GM19324 (cell line): ENCODE data around the gene STARD13.

Experiments used
- ATAC-seq: cut with Tn5 transposase; IDR thresholded peaks from one replicate; pipeline ENCODE4 v1.9.1; 2021; ENCODE audit warnings: mild to moderate bottlenecking, moderate library complexity; ENCODE audit not compliant: unreplicated experiment, low FRiP score

The STARD13 gene, protein sequence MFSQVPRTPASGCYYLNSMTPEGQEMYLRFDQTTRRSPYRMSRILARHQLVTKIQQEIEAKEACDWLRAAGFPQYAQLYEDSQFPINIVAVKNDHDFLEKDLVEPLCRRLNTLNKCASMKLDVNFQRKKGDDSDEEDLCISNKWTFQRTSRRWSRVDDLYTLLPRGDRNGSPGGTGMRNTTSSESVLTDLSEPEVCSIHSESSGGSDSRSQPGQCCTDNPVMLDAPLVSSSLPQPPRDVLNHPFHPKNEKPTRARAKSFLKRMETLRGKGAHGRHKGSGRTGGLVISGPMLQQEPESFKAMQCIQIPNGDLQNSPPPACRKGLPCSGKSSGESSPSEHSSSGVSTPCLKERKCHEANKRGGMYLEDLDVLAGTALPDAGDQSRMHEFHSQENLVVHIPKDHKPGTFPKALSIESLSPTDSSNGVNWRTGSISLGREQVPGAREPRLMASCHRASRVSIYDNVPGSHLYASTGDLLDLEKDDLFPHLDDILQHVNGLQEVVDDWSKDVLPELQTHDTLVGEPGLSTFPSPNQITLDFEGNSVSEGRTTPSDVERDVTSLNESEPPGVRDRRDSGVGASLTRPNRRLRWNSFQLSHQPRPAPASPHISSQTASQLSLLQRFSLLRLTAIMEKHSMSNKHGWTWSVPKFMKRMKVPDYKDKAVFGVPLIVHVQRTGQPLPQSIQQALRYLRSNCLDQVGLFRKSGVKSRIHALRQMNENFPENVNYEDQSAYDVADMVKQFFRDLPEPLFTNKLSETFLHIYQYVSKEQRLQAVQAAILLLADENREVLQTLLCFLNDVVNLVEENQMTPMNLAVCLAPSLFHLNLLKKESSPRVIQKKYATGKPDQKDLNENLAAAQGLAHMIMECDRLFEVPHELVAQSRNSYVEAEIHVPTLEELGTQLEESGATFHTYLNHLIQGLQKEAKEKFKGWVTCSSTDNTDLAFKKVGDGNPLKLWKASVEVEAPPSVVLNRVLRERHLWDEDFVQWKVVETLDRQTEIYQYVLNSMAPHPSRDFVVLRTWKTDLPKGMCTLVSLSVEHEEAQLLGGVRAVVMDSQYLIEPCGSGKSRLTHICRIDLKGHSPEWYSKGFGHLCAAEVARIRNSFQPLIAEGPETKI

DNA sequence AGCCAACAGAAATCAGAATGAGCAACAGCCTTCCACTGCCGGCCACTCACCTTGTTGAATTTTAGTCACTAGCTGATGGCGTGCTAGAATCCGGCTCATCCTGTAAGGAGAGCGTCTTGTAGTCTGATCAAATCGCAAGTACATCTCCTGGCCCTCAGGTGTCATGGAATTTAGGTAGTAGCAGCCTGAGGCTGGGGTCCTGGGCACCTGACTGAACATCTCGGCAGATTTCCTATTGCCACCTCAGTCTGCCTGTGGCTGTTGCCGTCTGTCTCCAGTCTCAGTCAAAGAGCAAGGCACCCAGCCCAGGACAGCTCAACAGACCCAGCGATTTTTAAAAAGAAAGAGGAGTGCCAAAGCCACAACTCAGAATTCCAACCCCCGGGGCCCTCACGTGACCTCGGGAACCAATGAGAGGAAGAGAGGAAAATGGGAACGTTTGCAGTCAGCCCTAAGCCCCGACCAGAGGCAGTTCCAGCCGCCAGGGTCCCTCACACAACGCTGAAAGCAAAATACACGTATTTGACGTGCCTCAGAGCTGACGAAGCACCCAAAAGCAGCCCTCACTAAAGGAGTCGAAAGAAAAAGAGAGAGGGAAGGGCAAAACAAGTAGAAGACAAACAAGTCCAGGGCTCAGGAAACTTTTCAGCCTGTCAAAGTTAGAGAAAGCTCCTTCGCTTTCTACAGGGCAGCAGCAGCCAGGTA lies at the start of gene STARD13:
TSS of gene STARD13 (minus strand) at position 336 of the 705 bp plus-strand sequence. CDS start at position 219, 117 bp downstream.
- ATAC-seq, result peak; percentile 72

DNA sequence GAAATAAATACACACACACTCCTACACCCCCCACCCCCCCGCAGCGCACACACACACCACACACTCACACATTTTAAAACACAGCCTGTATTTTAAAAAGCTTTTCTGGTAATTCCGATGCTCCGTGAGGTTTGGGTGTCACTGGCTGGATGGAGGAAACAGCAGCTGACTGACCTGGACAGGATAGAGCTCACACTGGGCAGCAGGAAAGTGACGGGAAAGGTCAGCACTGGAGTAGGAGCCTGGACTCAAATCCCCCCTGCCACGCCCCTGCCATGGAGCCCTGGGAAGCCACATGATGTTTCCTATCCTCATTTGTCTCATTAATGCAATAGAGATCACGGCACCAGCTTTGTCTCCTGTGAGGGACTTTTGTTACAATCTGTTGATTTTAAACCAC lies 49.3 kb upstream of the STARD13 start:
- ATAC-seq, result no peak

DNA sequence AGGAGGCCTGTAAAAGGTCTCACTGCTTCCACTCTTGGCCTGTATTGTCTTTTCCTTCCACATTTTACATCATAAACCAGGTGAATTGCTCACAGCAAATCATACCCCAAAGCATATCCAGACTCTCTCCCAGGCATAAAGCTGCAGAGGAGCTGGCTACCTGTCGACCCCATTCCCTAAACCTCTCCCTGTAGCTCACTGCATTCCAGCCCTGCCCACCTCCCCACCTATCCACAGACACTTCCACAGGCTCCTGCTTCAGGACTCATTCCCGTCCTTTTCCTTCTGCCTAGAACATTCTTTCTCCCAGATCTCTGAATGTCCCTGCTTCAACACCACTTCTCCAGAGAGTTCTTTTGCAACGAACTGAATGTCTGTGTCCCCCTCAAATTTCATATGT lies 46.4 kb upstream of the STARD13 start:
- no peak for ATAC-seq

DNA sequence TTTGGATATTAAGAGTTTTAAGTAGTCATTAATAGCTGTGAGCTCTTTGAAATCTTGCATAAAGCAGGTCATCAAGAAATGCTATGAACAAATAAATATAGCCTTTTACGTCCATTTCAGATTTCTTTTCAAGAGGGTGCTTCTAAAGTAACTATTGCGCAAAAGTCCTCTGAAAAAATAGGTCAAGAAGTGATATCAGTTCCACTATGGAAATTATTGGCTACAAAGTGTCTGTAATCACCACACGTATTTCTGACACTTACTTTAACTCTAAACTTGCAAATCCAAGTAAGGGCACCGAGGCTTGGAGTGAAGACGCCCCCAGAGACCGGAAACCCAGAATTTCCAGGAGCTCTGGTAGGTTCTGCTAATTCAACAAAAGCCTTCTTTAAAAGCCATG lies 44.9 kb upstream of the STARD13 start:
- no peak for ATAC-seq

DNA sequence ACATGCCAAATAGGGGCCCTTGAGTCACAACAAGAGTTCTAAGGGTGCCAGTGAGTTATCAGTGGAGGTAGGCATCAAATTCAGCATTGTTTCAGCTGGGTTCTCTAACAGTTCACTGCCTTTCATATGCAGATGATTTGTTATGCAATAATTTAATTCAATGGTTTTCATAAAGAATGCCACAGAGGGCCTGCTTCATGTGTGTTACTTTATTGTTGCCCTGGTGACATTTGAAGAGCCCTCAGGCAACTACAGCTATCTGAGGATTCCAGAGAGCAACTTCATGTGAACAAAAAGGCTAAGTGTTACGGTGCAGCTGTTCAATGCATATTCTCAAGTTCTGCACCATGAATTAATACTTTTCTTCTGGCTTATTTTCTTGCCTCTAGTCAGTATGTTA lies 43.1 kb upstream of the STARD13 start:
- ATAC-seq, result no peak

DNA sequence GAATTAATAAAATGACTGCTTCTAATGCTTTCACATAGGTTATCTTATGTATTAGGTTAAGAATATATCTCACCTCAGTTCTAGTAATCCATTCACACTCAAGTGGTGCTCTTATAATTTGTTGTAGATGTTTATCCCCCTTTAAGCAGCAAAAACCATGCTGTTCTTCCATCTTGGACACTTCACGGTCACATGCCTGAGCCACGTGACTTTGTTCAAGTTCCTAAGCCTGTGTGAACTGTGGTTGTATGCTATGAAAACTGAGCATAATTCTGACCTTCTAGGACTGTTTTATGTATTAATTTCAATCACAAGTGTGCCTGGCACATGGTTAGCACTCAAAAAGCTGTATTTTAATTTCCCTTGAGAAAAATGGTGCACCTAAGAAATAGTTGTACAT lies 41.2 kb upstream of the STARD13 start:
- ATAC-seq, result no peak

- ATAC-seq, result no peak
Measured at GRCh38 chr13:33326246-33326645, 40.7 kb upstream of the STARD13 start.

DNA sequence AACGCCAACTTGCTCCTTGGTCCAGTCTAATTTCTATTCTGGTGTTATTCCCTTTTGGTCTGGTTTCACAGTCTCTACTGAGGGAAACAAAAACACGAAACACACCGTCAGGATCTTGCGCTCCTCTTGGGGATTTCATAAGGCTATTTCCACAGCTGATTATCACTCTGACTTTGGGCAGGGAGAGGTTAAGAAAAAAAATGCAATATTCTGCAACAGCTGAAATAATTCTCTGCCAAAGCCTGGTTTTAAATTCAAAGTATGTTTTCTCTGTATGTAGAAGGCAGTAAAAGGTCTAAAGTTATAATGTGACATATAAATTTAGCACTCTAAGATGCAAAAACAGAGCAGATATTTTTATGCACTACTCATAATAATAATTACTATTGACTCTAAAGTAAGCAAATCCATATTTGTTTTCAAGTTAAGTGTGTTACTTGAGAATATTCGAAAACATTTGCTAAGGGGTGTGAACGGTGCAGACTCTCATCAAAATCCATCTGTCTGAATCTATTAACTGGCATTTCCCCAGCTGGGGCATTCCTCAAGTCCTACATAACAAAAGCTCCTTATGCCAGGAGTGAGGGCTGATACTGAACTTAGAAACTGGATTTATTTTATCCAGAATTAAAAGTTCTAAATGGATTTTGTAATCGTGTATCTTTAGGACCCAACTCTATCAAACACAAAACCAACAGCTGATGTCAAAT lies 38.4 kb upstream of the STARD13 start:
- no peak for ATAC-seq

DNA sequence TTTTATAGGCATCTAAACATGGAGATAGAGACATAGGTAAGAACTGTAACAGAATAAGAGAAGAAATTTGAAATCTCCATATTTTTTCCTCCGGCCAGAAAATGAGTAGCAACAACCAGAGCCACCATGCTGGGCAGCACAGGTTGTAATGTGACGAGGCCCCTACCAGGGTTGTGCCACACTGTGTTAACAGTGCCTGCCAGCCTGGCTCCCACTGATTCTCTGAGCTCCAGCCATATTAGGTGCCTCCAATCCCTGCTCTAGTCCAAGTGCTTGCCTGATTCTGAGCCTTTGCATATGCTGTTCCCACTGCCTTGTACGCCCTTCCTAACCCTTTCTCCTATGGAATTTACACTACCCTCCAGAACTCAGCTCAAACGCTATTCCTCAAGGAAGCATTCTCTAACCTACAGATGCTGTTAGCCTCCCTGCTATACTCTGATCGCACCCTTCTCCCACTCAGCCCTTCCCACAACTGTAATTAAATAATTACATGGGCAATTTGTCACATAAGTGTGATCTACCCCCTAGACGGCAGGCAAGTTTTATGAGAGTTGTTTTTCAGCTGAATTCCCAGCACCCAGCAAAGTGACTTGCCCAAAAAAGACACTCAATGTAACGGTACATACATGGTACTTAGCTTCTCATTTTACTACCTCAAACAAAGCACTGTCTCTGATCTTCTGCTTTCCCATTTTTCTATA lies 37.6 kb upstream of the STARD13 start:
- no peak for ATAC-seq

DNA sequence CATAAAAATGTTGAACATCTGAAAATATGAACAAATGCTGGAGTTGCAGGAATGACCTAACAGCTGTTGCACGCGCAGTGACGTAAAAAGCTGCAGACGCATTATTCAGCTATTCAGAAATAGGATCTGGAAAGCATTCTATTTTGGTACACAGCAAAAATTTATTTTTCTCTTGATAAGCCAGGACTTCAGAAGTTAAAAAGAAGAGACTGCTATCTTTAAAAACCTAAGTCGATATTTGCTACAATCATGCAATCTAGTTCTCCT lies 36.9 kb upstream of the STARD13 start:
- ATAC-seq, result no peak

GRCh38 chr13:33321686-33322542 lies 36.4 kb upstream of the STARD13 start:
- no peak for ATAC-seq

DNA sequence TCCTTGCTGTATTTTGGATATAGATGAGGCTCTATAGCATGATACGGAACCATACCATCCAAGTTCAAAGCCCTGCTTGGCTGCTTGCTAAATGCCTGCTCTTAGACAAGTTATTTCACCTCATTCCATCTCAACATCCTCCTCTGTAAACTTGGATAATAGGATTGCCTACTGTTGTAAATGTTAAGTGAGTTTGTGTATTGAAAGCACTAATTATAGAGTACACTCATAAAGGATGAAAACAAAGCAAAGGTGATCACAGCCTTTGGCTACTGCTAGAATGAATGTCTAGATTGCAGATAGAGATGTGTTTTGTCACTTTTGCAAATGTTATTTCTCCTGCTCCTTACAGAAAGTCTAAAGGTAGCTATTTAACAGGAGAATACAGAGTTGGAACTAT lies 34.3 kb upstream of the STARD13 start:
- no peak for ATAC-seq

DNA sequence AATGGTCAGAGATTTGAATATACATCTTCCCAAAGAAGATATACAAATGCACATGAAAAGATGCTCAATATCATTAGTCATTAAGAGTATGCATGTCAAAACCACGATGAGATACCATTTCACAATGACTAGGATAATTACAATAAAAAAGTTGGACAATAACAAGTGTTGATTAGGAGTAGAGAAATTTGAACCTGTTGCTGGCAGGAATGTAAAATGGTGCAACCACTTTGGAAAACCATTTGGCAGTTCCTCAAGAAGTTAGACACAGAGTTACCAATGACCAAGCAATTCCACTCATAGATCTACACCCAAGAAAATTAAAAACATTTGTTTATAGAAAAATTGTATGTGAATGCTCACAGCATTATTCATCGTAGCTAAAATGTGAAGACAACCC lies 33.2 kb upstream of the STARD13 start:
- no peak for ATAC-seq

- ATAC-seq, result no peak
Measured at GRCh38 chr13:33318037-33318436, 32.5 kb upstream of the STARD13 start.

DNA sequence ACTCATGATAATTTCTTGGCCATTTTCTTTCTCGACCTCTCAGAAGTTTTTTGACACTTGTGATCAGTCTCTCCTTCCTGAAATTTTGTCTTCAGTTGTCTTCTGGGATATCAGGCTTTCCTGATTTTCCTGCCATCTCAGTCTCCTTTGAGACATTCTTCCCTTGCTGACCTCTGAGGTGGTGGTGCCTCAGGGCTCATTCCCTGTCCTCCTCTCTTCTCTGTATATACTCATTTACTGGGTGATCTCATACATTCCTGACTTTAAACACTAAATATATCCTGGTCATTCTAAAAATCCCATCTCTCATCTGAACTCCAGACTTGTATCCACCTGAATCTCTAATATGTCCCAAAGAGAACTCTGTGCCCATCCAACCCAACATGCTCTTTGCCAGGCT lies 31.3 kb upstream of the STARD13 start:
- no peak for ATAC-seq

- no peak for ATAC-seq
Measured at GRCh38 chr13:33313504-33313903, 27.9 kb upstream of the STARD13 start.

DNA sequence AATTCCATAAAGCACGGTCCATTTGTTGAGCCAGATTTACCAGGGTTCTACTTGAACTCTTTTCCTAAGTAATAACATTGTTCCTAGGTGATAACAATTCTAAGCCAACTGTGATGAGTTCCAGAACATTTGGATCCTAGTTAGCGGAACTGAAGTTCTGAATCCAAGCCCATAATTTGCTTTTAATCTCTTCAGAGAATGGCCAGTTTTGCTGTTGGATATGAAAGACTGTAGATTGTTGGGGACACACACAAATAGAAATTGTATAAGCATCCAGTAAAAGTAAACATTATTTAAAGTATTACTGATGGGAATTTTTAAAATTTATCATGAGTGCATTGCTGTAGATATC lies 27.3 kb upstream of the STARD13 start:
- ATAC-seq, result no peak

DNA sequence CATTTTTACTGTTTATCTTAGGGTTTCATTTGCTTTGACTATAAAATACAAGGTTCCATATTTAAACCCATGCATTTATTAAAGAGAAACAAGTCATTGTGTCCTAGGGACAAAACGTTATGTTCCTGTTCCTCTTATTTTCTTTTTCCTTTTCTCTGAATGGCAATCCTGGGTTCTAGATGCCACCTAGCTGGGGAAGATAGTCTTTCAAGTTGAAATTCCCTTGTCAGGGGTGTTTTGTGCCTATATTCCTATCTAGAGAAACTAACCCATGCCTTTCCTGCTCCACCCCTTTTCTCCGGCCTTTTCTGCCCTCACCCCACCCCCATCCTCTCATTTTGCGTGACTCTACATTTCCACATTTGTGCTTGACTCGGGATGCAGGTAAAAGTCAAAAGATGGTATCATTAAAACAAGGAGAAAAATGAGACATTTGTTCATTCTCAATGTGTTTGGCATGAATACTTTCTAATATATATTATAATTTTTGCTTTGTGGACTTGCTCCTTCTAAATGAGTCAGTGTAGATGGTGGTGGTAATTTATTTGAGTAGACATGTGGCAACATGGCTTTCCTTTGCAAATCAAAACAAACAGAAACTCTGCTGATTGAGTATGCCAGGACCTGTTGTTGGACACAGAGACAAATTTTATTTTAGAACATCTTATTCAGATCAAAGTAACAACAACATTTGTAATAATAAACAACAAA lies 26.8 kb upstream of the STARD13 start:
- ATAC-seq, result no peak
